Activated naive CD8-positive, alpha-beta T cell treated with anti-CD3 and anti-CD28 coated beads, Interleukin-2, amount 10 ng/mL, durations not matched to agents 7 days and 5 days (primary cell): Measurements from ENCODE around the gene FBXO45. TPM values are rescaled to one million over a fixed set of nuclear protein-coding genes. Genes with fewer than 3 reads are reported as not detected.
"Not testable (repeated sequence)": the region's sequence is repeated elsewhere in the genome, so short reads cannot be mapped to it uniquely, and the experiment has no call there.

Experiments used
- ATAC-seq: fragments of 150-1000 bp; cut with Tn5 transposase; one replicate; pipeline ENCODE4 v1.10.0; 2021; ENCODE audit warnings: low read depth, moderate library complexity
- POLR2A ChIA-PET: fragments of 350-600 bp; sonication (Branson Sonifier 250); formaldehyde crosslinking; loops from one replicate; lab custom pipeline; 2021; ENCODE audit warnings: antibody characterized with exemption; lab: Charles Lee
- DNase-seq: peaks from one replicate; pipeline ENCODE4 v3.0.0; 2021
- H3K27ac Mint-ChIP-seq: one replicate; pipeline ENCODE4 v1.8.0; 2022; ENCODE audit warnings: mild to moderate bottlenecking, mixed read lengths
- H3K27me3 Mint-ChIP-seq: one replicate; pipeline ENCODE4 v1.8.0; 2022; ENCODE audit warnings: mild to moderate bottlenecking, moderate library complexity, mixed read lengths
- H3K36me3 Mint-ChIP-seq: one replicate; pipeline ENCODE4 v1.8.0; 2021; ENCODE audit warnings: mild to moderate bottlenecking, mixed read lengths
- H3K4me1 Mint-ChIP-seq: one replicate; pipeline ENCODE4 v1.8.0; 2021; ENCODE audit warnings: mixed read lengths
- H3K4me3 Mint-ChIP-seq: one replicate; pipeline ENCODE4 v1.8.0; 2022; ENCODE audit warnings: mild to moderate bottlenecking, moderate library complexity, mixed read lengths
- H3K9me3 Mint-ChIP-seq: one replicate; pipeline ENCODE4 v1.8.0; 2021; ENCODE audit warnings: mixed read lengths
- total RNA-seq, 2 experiments: library from RNA; stranded (reverse); gene quantifications; one replicate each; pipeline ENCODE4 v1.2.3, GENCODE V29; 2021

The FBXO45 gene, protein sequence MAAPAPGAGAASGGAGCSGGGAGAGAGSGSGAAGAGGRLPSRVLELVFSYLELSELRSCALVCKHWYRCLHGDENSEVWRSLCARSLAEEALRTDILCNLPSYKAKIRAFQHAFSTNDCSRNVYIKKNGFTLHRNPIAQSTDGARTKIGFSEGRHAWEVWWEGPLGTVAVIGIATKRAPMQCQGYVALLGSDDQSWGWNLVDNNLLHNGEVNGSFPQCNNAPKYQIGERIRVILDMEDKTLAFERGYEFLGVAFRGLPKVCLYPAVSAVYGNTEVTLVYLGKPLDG
- total RNA-seq = 10 to 100 TPM; 12.3 to 13.0 TPM

DNA sequence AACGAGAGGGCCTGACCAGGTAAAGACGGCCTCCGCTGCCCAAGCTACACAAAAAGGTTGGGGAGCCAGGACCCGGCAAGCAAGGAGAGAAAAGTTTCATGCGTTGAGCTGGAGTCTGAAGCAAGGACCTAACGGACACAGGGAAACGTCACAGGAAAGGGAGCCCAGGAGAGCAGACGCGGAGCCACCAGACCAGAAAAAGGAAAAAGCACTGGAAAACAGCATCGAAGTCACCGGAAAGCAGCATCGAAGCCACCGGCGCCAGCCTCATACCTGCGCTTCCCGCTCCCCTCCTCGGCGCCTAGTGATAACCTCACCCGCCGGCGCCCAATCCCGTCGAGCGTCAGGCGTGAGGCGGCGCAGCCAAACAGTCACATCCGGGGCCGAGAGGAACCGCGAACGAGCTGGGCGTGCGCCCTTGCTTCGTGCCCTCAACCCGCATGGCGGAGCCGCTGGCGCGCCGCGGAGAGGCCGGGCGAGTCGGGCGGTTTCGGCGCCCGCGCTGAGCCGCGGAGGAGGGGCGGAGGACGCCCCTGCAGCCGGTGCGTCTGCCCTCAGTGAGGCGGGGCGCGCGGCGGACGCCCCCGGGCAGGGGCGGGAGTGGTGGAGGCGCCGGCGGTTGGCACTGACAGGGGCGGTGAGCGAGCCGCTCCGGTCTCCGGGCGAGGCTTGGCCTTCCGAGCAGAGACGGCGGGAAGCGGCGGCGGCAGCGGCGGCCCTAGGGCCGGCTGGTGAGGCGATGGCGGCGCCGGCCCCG lies at the start of gene FBXO45, which contains the start of gene WDR53:
TSS of gene FBXO45 (plus strand) at position 415 of the 757 bp plus-strand sequence. CDS start at position 740, 325 bp downstream.
TSS of gene WDR53 (minus strand) at position 309 of the 757 bp plus-strand sequence. CDS start 7,079 bp downstream, outside the sequence.
- ATAC-seq (peak; percentile 95), DNase-seq (peak; percentile 97)
- peaks cover 33% of the 10 kb centered on the region for H3K4me1 Mint-ChIP-seq
- peak within 1 kb of the TSS; percentile 98 for H3K27ac Mint-ChIP-seq
- no peaks in the 10 kb centered on the region for H3K9me3 Mint-ChIP-seq
- H3K36me3 Mint-ChIP-seq = peaks cover 3% of the 10 kb centered on the region
- H3K4me3 Mint-ChIP-seq = peak within 1 kb of the TSS; percentile 99
- POLR2A ChIA-PET = interaction anchor here (0.6 to 2.0 kb wide), 22 partner anchors 11 to 374 kb away, joined by 3 to 11 read pairs (median 5); partner anchors contain the start of genes CEP19, DYNLT2B, NCBP2 and NRROS
- H3K27me3 Mint-ChIP-seq = no peaks in the 10 kb centered on the region

DNA sequence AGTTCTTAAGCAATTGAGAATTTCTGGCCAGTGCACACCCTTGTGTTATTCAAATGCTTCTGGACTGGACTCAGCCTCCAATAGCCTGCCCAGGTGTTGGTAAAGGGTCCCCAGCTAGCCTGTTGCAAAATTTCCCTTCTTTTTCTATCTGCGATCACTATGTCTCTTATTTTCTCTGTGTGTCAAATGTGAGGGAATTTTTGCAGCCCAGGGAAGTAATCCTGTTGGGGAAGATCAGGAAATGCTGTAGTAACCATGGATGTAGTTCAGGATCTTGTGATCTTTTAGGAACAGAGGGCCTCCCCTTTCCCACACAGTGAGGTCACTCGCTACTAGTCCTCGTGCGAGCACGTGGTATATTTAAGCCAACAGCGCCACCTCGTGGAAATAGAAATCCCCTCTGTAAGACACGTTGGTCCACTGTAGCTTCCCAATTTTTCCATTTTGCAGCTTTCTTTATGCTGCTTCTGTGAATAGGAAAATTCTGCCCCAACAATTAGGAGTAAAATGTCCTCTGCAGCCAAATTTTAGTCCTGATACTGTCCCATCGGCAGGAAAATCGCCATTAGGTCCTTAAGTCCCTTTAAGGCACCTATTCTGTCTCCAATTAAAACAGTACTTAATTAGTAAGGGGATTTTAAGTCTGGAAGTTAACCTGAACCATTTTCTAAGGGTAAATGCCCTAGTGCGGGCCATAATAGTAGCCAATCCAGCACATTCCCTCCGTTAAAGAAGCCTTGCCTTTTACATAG lies 49.3 kb upstream of the FBXO45 start:
- ATAC-seq (peak; percentile 52), DNase-seq (peak; percentile 42)
- Mint-ChIP-seq H3K27ac (no peak overlapping the region), H3K9me3 (peaks cover 27% of the 10 kb centered on the region), H3K36me3 (peaks cover 10% of the 10 kb centered on the region), H3K27me3 (peaks cover 6% of the 10 kb centered on the region), H3K4me1 (no peaks in the 10 kb centered on the region), H3K4me3 (no peak overlapping the region)
- POLR2A ChIA-PET = no interaction called here

DNA sequence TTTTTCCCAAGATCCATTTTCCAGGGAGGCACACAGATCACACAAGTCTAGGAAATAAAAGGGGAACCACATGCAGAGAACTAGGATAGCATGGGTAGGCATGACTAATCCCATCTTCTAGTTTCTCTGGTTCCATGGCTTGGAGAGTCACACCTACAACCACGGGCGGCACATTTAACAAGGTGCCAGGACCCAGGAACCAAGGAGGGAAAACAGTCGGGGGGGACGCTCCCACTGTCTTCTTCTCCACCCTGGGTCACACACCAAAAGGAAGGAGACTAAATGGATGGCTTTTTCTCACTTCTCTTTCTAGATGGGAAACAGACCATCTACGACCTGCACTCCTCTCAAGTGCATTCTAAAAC lies 48.8 kb upstream of the FBXO45 start:
- DNase-seq (no peak), ATAC-seq (no peak)
- no peak overlapping the region for H3K27ac Mint-ChIP-seq
- H3K9me3 Mint-ChIP-seq = peaks cover 27% of the 10 kb centered on the region
- POLR2A ChIA-PET = no interaction called here
- H3K27me3 Mint-ChIP-seq = peaks cover 6% of the 10 kb centered on the region
- no peak overlapping the region for H3K4me3 Mint-ChIP-seq
- no peaks in the 10 kb centered on the region for H3K4me1 Mint-ChIP-seq
- H3K36me3 Mint-ChIP-seq = peaks cover 10% of the 10 kb centered on the region

DNA sequence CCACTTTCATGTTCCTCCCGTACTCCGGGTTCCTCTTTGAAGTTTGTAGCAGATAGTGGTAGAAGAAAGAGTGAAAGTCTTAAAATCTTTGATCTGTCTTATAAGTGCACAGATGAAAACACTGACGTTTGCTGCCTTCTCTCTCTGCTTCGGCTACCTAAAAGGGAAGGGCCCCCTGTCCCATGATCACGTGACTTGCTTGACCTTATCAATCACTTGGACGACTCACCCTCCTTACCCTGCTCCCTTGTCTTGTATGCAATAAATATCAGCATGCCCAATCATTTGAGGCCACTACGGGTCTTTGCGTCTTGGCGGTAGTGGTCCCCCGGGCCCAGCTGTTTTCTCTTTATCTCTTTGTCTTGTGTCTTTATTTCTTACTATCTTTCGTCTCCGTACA lies 47.2 kb upstream of the FBXO45 start:
- ATAC-seq, H3K4me1 Mint-ChIP-seq, DNase-seq, H3K27ac Mint-ChIP-seq, H3K4me3 Mint-ChIP-seq, POLR2A ChIA-PET, H3K27me3 Mint-ChIP-seq: not testable (repeated sequence)
- Mint-ChIP-seq H3K9me3 (peaks cover 25% of the 10 kb centered on the region), H3K36me3 (peaks cover 10% of the 10 kb centered on the region)

DNA sequence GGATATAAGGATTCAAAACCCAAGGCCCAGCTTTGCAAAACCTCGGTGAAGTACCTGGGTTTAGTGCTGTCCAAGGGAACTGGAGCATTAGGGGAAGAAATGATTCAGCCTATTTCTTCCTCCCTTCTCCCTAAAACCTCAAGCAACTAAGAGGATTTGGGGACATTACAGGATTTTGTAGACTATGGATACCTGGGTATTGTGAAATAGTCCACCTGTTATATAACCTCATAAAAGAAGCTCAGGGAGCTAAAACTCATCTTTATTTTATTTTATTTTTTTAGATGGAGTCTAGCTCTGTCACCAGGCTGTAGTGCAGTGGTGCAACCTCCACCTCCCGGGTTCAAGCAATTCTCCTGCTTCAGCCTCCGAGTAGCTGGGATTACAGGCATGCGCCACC lies 44.6 kb upstream of the FBXO45 start:
- peaks cover 10% of the 10 kb centered on the region for H3K36me3 Mint-ChIP-seq
- ATAC-seq = no peak
- no peak overlapping the region for H3K27ac Mint-ChIP-seq
- peaks cover 25% of the 10 kb centered on the region for H3K9me3 Mint-ChIP-seq
- H3K27me3 Mint-ChIP-seq = peaks cover 7% of the 10 kb centered on the region
- H3K4me1 Mint-ChIP-seq = peaks cover 2% of the 10 kb centered on the region
- no peak overlapping the region for H3K4me3 Mint-ChIP-seq
- POLR2A ChIA-PET = interaction anchor here (1.5 kb wide), 1 partner anchor 45 kb away, joined by 3 read pairs; the partner anchor contains the start of genes FBXO45 and WDR53
- no peak for DNase-seq

DNA sequence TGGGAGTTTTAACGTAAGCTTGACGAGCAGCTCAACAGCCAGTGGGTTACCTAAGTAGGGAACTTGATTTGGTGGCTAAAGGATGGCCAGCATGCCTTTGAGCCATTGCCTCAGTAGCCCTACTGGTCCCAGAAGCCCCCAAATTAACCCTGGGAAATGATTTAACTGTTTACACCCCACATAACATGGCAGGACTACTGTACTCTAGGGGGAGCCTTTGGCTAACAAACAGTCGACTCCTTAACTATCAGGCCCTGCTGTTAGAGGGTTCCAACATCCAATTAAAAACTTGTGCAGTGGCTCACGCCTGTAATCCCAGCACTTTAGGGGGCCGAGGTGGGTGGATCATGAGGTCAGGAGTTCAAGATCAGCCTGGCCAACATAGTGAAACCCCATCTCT lies 43.9 kb upstream of the FBXO45 start:
- Mint-ChIP-seq H3K9me3 (peaks cover 20% of the 10 kb centered on the region), H3K4me3 (no peak overlapping the region), H3K36me3 (peaks cover 8% of the 10 kb centered on the region), H3K4me1 (peaks cover 4% of the 10 kb centered on the region), H3K27me3 (peaks cover 7% of the 10 kb centered on the region), H3K27ac (no peak overlapping the region)
- POLR2A ChIA-PET = interaction anchor here (1.5 kb wide), 1 partner anchor 44 kb away, joined by 3 read pairs; the partner anchor contains the start of genes FBXO45 and WDR53
- DNase-seq (no peak), ATAC-seq (no peak)

DNA sequence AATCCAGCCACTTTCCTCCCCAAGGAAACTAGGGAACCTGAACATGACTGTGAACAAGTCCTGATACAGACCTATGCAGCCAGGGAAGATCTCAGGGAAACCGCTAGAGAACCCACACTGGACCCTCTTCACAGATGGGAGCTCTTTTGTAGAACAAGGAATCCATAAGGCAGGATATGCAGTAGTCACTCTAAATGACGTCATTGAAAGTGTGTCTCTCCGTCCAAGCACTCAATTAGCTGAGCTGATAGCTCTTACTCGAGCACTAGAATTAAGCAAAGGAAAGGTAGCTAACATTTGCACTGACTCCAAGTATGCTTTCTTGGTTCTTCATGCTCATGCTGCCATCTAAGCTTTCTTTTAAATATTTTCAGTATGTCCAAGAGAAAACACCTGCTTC lies 43.3 kb upstream of the FBXO45 start:
- ATAC-seq = no peak
- no peak for DNase-seq
- H3K9me3 Mint-ChIP-seq = peaks cover 15% of the 10 kb centered on the region
- H3K4me3 Mint-ChIP-seq = no peak overlapping the region
- POLR2A ChIA-PET = interaction anchor here (1.5 kb wide), 1 partner anchor 44 kb away, joined by 3 read pairs; the partner anchor contains the start of genes FBXO45 and WDR53
- no peak overlapping the region for H3K27ac Mint-ChIP-seq
- peaks cover 7% of the 10 kb centered on the region for H3K27me3 Mint-ChIP-seq
- H3K4me1 Mint-ChIP-seq = peaks cover 4% of the 10 kb centered on the region
- peaks cover 8% of the 10 kb centered on the region for H3K36me3 Mint-ChIP-seq

DNA sequence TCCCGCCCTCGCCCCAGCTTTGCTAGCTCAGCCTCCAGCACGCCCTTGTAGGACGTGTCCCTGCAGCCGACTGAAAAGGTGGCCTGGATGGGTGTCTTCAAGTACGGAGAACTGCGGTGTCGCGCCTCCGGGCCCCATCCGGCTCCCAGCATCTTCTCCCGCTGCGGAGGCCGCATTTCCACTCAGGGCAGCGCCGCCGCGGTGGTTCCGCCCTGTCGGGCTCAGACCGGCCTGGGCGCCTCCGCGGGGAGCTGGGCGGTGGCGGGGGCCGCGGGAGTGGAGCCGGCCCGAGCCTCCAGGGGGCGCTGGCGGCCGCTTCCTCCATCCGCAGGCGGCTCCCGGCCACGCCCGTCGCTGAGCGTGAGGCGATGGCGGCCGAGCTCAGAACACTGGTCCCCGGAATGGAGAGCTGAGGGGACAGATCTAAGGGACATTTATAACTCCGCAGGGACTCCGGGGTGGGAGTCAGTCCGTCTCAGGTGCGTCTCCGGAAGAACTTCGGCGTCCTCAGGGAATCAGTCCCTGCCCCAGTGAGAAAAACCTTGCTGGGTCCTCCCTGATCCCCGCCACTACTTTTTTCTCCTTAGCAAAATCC lies 39.7 kb upstream of the FBXO45 start:
- peaks cover 3% of the 10 kb centered on the region for H3K36me3 Mint-ChIP-seq
- POLR2A ChIA-PET = interaction anchor here (0.7 to 1.5 kb wide), 9 partner anchors 26 to 413 kb away, joined by 3 to 5 read pairs (median 3); partner anchors contain the start of genes CEP19, DYNLT2B, FBXO45 and PIGX

DNA sequence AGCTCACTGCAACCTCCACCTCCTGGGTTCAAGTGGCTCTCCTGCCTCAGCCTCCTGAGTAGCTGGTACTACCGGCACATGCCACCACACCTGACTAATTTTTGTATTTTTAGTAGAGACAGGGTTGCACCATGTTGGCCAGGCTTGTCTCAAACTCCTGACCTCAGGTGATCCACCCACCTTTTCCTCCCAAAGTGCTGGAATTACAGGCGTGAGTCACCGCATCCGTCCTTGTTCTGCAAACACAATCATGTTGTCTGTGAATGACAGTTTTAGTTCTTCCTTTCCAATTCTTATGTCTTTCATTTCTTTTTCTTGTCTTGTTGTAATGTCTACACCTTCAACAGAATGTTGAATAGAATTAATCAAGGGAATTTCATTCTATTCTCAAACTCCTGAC lies 37.0 kb upstream of the FBXO45 start:
- DNase-seq (no peak), ATAC-seq (no peak)
- Mint-ChIP-seq H3K9me3 (peaks cover 6% of the 10 kb centered on the region), H3K4me1 (peaks cover 4% of the 10 kb centered on the region), H3K4me3 (no peak overlapping the region), H3K36me3 (peaks cover 3% of the 10 kb centered on the region), H3K27me3 (peaks cover 29% of the 10 kb centered on the region), H3K27ac (no peak overlapping the region)
- POLR2A ChIA-PET = no interaction called here

More for the DNA sequence above, 39.7 kb upstream of the FBXO45 start:
- Mint-ChIP-seq H3K27me3 (peaks cover 28% of the 10 kb centered on the region), H3K4me1 (peaks cover 4% of the 10 kb centered on the region), H3K9me3 (peaks cover 6% of the 10 kb centered on the region), H3K4me3 (peak overlapping the region; percentile 71), H3K27ac (peak overlapping the region; percentile 38)
- DNase-seq = peak; percentile 93
- ATAC-seq = peak; percentile 98

DNA sequence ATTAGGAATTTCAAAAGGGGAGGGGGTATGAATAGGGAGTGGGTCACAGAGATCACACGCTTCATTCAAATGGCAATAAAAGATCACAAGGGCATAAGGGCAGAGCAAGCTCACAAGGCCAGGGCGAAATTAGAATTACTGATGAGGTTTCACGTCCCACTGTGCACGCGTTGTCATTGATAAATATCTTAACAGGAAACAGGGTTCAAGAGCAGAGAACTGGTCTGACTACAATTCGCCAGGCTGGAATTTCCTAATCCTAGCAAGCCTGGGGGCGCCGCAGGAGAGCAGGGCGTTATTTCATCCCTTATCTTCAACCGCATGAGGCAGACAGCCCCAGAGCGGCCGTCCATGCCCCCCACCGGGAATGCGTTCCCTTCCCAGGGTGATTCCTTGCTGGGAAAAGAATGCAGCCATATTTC lies 35.2 kb upstream of the FBXO45 start:
- ATAC-seq (no peak), DNase-seq (no peak)
- H3K4me1 Mint-ChIP-seq = peaks cover 4% of the 10 kb centered on the region
- H3K36me3 Mint-ChIP-seq = peaks cover 3% of the 10 kb centered on the region
- peaks cover 6% of the 10 kb centered on the region for H3K9me3 Mint-ChIP-seq
- no peak overlapping the region for H3K4me3 Mint-ChIP-seq
- H3K27me3 Mint-ChIP-seq = peaks cover 34% of the 10 kb centered on the region
- POLR2A ChIA-PET = no interaction called here
- H3K27ac Mint-ChIP-seq = no peak overlapping the region

DNA sequence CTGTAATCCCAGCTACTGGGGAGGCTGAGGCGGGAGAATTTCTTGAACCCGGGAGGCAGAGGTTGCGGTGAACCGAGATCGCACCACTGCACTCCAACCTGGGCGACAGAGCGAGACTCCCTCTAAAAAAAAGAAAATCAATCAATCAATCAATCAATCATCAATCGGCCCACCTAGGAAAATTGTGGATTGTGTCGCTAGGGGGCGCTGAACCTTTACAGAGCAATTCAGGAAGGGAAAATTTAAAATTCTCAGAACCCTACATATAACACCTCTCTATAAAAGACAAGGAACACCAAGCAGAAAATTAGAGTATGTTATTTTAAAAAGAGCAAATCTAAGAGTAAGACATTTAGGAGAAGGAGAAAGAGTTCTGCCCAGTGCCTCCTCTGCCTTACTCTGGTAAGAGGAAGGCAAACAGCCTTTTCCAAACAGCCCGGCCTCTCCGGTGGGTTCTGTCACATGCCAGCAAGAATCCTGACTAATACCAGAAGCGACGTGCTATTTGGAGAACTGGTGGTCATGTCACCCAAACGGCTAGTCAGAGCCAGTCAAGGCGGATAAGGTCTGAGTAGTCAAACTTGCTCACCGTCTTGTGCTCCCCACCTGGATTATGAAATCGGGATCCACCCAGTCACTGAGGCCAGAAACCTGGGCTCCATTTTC lies 31.0 kb upstream of the FBXO45 start:
- no peak overlapping the region for H3K27ac Mint-ChIP-seq
- no peaks in the 10 kb centered on the region for H3K36me3 Mint-ChIP-seq
- POLR2A ChIA-PET = no interaction called here
- H3K4me3 Mint-ChIP-seq = no peak overlapping the region
- H3K4me1 Mint-ChIP-seq = peaks cover 2% of the 10 kb centered on the region
- ATAC-seq (no peak), DNase-seq (peak; percentile 55)
- H3K9me3 Mint-ChIP-seq = no peaks in the 10 kb centered on the region
- peaks cover 21% of the 10 kb centered on the region for H3K27me3 Mint-ChIP-seq
